Measurements from ENCODE around the gene ARHGEF26.

DNA sequence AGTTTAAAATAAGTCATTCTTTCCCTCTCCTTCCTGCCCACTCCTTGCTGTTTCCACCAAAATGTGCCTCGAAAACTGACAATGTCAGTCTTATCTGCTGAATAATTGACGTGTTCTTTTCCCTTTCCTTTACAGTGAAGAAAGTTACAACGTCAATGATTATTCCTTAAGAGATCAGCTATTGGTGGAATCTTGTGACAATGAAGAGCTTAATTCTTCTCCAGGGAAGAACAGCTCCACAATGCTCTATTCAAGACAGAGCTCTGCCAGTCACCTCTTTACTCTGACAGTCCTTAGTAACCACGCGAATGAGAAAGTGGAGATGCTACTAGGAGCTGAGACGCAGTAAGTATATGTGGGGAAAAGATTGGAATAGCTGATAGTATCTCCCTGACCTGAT is 119.0 kb downstream of the ARHGEF26 start:
- TF ChIP-seq, protein P1, sequence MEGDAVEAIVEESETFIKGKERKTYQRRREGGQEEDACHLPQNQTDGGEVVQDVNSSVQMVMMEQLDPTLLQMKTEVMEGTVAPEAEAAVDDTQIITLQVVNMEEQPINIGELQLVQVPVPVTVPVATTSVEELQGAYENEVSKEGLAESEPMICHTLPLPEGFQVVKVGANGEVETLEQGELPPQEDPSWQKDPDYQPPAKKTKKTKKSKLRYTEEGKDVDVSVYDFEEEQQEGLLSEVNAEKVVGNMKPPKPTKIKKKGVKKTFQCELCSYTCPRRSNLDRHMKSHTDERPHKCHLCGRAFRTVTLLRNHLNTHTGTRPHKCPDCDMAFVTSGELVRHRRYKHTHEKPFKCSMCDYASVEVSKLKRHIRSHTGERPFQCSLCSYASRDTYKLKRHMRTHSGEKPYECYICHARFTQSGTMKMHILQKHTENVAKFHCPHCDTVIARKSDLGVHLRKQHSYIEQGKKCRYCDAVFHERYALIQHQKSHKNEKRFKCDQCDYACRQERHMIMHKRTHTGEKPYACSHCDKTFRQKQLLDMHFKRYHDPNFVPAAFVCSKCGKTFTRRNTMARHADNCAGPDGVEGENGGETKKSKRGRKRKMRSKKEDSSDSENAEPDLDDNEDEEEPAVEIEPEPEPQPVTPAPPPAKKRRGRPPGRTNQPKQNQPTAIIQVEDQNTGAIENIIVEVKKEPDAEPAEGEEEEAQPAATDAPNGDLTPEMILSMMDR (IDR thresholded peaks at IDR 0.05), result no peak
- TF ChIP-seq EP300 (IDR thresholded peaks at IDR 0.05) (no peak), POLR2AphosphoS5 (IDR thresholded peaks at IDR 0.05) (no peak)
